SIG-M5 treated with dmso at 0.1 percent for 504 hours (cell line): Measurements from ENCODE around the gene ATXN10.

Experiments used
- DNase-seq: peaks from one replicate; lab custom pipeline; 2025; ENCODE audit not compliant: unreplicated experiment; lab: John Stamatoyannopoulos, UW

The ATXN10 gene

DNA sequence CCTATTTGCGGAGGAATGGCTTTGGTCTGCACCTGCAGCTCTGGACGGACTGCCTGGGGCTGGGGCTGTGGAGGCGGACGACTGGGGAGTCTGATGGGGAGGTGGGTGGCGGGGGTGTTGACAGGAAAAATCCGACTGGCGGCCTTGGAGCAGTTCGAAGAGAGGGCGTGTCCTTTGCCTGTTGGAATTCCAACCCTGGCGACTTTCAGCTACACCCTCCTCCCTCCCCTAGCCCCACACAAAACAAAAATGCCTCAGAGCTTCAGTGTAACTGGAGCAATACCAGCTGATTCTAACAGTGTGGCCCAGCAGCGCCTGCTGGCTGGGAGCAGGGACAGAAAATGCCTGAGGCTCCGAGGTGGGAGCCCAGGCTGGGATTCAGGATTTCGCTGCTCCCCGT lies 85.4 kb downstream of the ATXN10 start:
- no peak for DNase-seq

DNA sequence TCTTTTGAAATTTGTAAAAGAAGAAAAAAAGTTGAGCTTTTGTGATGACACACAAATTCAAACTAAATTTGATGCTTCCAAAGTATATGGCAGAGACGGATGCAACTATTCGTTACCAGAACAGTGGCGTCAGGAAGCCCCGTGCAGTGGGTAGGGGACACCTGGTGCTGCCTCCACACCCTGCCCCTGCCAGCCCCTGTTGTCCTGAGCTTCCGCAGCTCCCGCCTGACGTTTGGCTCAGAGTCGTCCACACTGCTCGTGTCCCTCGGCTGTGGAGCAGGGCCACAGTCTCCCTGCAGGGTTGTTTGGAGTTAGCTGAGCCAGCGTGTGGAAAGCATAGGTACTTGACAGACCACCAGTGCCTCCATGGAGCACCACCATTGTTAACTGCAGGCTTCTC lies 86.3 kb downstream of the ATXN10 start:
- DNase-seq: no peak

DNA sequence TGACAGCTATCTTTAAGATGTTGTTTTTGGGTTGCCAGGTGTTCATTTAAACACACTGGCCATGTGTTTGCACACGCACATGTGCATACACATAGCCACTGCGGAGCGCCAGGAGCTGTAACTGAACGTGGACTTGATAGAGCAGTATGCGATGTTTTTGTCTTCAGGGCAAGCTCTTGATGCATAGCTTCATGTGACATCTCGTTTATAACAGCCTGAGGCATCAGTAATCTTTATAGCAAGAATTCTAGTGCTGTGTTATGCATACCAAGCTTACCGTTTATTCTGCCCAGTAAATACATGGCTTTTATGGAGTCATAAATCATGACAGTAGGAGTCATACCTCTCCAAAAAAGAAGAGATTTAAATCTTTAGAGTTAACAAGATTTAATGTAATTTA lies 87.0 kb downstream of the ATXN10 start:
- no peak for DNase-seq

DNA sequence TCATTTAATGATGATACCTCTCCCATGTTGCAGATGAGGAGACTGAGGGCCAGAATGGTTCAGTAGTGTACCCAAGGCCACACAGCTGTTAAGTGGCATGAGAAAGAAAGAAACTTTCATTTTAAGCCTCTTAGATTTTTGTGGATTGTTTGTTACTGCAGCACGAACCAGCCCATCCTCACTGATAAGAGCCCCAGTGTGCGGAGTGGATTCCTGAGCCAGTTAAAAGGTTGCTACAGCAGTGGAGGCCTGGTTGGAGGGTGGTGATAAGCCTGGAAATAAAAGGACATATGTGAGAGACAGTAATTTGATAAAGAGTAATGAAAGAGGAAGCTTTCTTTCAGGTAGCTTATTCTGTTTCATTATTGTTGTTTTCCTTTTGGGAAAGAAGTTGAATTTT lies 89.0 kb downstream of the ATXN10 start:
- no peak for DNase-seq

DNA sequence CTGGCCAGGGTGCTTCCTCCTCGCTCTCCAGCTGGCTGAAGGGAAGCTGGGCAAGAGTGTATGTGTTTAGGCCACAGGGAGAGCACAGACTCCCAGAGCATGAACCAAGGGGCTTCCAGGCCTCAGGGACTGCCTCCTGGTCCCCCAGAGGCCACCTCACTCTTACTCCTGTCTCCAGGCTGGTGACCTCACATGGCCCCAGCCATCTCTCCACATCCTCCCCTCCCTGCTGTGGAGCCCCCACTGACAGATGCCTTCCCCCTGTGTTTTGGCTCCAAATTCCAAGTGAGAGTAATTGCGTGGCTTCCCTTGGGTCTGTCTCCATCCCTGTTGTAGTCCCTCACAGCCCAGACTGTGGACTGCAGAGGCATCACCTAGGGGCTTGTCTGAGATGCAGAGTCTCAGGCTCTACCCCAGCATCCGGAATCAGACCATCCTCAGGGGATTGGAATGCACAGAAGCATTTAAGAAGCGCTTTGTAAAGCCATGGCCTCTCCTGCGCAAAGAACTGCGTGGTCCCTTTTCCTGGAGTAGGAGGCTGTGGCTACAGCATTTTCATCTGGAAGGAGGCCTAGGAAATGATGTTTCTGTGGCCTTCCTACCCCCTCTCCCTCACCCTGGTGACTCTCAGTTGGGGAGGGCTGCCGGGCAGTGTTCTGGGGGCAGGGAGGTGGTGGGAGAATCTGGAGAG lies 91.1 kb downstream of the ATXN10 start:
- DNase-seq: no peak

DNA sequence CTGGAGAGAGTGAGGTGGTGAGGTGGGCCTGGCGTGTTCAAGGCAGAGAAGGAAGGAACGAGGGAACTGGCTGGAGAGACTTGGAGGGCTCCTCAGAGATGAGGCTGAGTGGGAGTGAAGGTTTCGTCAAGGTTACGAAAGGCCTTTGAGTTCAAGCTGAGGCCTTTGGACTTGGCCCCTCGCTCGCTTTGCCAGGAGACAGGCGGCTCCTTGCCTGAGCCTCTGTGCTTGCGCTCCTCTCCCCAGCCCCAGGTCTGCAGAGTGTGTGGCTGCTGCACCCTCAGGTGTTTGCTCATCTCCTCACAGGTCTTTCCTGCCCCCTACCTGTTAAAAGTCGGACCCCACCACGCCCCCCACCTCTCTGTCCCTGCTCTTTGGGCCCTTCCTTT lies 91.6 kb downstream of the ATXN10 start:
- DNase-seq: peak; percentile 12

DNA sequence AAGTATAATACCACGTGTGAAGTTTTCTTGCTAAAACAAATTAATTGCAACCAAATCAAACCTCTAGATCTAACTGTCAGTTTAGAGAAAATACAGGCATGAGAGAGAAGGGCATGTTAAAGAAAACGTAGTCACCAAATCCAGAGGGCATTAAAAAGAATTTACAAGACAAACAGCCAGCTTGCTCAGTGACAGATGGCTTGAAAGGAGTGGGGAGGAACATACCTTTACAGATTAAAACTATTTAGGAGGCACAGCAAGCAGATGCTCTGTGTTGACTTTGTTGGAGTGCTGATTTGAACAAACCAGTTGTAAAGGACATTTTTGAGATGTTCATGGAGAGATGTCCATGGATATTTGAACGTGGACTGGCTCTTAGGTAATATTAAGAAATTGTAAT lies 96.9 kb downstream of the ATXN10 start:
- no peak for DNase-seq

DNA sequence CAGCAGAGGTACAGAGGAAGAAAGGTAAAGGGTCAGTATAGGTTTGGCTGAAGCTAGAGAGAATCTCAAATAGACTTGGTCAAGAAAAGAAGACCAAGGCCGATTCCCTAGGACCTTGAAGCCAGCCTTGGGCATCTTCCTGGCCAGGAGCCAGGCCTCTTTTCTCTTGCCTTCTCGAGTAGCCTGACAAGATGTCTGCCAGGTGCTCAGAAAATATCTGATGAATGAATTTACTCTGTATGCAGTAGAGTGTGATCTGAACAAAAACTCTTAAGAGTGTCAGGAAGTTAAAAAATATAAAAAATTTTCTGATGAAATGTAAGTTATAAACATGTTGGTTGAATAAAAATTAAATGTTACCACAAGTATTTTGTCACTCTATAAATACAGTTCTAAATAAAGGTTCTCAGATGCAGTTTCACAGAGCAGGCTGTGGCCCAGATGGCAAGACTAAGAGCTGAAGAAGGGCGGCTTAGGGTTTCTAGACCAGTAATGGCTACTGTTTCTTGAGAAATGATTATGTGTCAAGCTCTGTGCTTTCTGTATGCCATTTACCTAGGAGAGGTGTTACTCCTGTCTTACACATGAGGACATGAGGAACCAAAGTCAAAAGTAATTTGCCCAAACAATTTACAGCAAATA lies 98.1 kb downstream of the ATXN10 start:
- DNase-seq: no peak

DNA sequence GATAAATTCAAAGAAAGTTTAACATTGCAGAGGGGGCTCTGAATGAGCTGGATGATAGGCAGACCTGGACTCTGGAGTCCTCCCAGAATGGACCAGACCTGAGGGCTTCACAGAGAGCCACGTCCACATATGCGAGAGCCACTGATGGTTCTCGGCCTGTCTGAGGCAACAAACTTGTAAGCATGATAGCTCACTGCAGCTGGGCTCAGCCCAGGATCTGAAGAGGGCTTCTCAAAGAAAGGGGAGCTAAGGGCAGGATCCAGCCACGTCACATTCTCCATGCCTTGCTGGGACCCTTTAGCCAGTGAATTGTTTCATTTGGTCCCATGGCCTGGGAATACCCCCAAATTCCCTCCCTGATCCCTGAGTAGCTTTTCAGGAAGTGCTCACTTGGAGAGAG lies 98.9 kb downstream of the ATXN10 start:
- no peak for DNase-seq

DNA sequence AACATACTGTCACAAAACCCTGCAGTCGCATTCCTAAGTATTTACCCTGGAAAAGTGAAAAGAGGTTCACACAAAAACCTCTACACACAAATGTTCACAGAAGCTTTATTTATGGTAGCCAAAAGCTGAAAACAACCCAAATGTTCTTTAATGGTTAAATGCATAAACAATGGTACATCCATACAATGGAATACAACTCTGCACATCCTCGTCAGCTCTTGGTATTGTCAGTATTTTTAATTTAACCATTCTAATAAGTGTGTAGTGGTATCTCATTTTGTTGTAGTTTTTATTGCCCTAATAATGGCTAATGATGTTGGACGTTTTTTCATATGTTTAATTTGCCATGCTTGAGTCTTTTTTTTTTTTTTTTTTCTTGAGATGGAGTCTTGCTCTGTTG lies 99.4 kb downstream of the ATXN10 start:
- no peak for DNase-seq

DNA sequence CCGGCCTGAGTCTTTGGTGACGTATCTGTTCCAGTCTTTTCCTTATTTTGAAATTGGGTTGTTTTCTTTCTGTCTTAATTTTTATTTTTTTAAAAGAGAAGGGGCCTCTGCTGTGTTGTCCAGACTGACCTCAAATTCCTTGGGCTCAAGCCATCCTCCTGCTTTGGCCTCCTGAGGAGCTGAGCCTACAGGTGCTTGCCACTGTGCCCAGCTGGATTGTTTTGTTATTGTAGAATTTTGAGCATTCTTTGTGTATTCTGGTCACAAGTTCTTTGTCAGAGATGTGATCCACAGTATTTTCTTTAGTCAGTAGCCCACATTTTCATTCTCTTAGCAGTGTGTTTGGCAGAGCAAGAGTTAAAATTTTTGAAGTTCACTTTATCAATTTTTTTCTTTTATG lies 100.1 kb downstream of the ATXN10 start:
- no peak for DNase-seq

DNA sequence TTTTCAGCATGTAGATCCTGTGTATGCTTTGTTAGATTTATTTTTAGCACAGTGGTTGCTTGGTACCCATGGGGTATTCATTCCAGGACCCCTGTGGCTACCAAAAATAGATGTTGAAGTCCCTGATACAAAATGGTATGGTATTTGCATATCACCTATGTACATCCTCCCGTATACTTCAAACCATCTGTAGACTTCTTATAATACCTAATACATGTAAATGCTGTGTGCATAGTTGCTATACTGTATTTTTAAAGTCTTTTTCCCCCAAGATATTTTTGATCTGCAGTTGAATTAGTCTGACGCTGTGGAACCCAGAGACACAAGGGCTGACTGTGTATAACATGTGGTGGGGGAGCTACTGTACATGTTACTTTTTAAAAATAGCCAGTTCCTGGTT lies 101.1 kb downstream of the ATXN10 start:
- DNase-seq: no peak

DNA sequence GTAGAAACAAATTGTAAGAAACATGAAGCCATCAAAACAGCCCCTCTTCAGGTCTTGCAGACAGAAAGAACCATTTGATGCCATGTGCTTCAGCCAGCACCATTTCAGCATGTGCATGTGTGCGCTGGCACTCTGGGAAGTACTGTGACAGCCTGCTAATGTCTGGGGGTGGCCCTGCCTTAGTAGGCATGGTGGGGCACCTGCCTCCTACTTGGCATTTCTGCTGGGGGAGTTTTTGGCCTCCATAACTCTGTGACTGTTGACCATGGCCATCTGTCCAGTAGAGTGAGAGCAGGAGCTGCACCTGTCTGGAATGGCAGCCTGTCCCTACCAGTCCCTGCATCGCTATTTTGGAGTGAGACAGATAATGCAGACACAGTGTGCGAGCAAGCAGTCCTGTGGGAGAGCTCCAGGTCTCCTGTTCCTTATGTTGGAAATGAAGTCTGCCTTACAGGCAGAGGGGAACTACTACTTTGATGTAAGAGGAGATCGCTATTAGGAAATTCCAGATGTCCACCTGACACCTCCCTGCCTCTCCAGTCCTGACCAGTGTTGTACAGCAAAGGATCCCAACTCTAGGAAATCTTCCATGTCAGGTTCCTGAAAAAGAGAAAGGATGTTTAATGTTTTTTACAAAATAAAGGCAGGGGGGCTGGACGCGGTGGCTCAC lies 102.5 kb downstream of the ATXN10 start:
- no peak for DNase-seq

DNA sequence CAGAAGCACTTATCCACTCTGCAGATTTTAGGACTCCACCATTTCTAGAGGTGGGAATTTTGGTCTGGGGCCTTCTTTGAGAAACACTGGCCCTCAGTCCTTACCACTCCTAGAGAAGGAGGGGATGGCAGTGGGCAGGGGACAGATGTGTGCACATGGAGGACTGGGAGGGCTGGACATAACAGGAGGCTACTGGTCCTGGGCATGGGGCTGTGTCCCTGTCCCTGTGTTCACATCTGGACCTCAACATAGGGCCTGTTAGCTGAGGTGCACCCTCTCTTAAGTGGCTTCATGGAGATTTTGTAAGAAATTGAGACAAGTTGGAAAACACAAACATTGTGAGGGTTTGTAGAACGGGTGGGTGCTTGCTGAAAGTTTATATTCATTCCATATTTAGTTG lies 103.4 kb downstream of the ATXN10 start:
- no peak for DNase-seq

DNA sequence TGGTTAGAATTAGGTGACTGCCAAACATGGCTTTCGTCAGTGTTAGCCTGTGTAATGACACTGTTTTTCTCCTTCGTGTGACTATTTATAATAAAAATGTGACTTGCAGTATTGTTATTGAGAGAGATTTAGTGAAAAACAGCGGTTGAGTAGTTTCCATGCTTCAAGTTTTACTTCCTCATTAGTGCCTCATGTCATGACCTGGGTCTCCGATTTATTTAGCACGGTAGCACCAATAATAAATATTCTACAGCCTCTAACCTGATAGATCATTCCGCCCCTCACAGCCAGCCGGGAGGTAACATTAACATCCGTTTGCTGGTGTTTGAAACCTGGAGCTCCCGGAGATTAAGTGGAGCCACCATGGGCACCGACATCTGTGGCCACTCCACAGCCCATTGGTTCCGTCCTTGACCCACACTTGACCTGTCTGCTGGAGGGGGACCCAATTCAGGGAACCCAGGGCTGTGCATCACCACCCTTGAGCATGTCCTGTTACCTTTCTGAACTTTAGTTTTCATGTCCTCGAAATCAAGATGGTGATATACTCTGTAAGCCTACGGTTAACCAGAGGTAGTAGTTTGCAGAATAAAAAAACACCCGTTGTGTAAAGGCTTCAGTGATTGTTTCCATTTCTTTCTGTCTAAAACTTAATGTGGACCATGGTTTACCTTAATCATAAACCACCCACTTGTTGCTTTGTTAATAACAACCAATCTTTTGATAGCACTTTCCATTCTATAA lies 104.1 kb downstream of the ATXN10 start:
- peak; percentile 24 for DNase-seq

DNA sequence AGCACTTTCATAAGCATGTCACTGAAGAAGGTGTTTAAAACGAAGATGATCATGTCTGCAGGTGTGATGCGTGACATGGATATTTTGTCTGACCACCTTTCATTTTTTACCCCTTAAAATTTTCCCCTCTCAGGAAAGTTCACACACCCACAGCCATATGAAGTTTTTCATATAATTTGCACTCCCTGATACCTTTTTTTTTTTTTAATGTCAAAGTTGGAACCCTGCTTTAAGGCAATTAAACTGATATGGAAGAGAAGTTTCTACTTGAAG lies 104.6 kb downstream of the ATXN10 start:
- no peak for DNase-seq

DNA sequence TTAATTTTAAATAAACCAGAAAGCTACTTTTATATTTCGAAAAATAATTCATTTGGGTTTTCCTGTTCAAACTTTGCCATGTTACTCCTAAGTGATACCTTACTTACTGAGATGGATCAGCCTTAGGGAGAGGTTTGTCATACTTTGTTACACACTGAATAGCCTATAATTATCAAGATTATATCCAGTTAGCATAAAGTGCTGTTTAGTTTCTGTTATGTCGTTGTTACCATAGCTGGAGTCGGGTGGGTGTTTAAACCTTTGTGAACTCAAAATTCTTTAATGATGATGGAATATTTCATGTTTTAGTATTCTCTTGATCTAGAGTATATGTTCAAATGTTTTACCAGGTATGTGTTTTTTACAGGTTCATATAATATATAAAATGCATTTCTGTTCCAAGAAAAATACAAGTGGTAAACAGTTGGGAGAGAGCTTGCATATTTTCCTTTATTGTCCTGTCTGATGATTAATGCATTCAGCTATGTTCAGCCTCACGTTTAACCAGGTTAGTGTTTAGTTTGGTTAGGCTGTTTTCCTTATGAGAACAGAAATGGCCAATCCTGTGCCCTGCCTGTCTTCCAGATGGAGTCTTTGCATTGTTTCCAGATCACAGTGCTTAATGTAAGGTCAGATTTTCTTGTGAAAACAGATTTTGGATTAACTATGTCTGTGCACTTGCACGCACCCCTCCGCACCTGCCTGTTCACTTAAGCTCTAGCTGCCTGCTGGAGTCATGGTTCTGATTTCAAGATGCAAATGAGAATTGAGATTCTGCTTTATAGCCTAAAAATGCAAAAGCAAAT lies 105.6 kb downstream of the ATXN10 start:
- no peak for DNase-seq

DNA sequence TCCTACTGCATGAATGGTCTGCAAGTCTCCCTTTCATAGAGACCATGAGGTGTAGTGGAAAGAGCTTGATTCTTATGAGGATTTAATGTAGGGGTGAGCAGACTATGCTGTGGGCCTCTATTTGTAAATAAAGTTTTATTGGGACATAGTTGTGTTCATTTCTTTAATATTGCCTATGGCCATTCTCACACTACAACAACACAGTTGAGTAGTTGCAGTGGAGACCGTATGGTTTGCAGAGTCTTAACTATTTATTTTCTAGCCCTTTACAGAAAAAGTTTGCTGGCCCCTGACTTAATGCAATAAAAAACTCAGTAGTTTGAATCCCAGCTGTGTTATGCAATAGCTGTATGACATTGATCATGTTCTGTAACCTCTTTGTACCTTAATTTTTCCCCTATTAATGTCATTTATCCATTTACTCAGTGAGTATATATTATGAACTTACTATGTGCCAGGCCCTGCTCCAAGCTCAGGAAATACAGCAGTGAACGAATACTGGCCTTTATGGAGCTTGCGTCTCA lies 106.3 kb downstream of the ATXN10 start:
- no peak for DNase-seq

DNA sequence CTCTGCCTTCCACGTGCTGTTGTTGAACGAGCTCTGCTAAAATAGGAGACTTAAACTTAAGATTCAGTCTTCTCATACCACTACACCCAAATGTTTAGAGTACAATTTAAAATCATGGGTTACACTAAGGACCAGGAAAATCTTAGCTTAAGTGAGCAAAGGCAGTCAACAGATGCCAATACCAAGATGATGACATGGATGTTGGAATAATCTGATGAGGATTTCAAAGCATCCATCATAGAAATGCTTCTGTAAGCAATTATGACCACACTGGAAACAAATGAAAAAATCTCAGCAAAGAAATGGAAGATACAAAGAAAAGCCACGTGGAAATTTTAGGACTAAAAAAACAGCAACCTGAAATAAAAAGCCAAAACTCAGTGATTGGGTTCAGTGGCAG lies 109.8 kb downstream of the ATXN10 start:
- DNase-seq: no peak

DNA sequence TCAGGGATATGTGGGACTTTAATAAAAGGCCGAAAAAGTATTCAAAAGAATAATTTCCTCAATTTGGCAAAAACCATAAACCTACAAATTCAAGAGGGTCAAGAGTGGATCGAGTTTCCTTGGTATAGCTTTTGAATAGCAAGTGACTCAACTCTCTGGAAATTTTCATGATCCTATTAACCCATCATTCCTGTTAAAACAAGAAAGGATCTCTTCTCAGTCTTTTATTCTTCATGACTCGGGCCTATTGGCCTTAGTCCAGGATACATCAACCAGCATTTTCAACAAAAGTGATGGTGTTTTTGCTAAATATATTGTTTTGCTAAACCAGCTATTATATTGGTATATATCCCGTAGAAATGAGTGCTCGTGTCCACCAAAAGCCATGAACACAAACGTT lies 110.3 kb downstream of the ATXN10 start:
- no peak for DNase-seq

DNA sequence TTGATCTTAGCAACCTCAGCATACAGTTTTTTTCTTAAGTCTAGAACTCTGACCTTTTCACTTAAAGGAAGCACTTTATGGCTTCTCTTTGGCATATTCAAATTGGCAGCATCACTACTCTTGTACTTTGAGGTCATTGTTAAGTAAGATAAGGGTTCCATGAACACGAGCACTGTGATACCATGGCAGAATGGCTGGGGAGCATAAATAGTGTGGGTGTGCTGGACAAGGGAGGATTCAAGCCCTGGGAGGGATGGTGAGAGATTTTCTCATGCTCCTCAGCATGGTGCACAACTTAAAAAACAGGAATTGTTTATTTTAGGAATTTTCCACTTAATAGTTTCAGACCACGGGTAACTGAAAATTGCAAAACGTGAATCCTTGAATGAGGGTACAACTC lies 111.4 kb downstream of the ATXN10 start:
- DNase-seq: no peak
